Vagina (tissue), 2 donors: Measurements from ENCODE around the gene CTDSPL. TPM values are rescaled to one million over a fixed set of nuclear protein-coding genes. Genes with fewer than 3 reads are reported as not detected.

Experiments used
- DNase-seq, 2 donors: peaks; one replicate each; pipeline ENCODE4 v3.0.0-alpha.2; 2017; ENCODE audit errors: extremely low spot score in 2 of 2
- H3K27ac ChIP-seq: fragments of 200-600 bp; sonication (generic); one replicate; pipeline ENCODE4 v1.5.1; 2019
- H3K27me3 ChIP-seq: fragments of 200-600 bp; sonication (generic); one replicate; pipeline ENCODE4 v1.5.1; 2019
- H3K36me3 ChIP-seq, 2 donors: fragments of 200-600 bp; sonication (generic); one replicate each; pipeline ENCODE4 v1.5.1; 2017 to 2019
- H3K4me1 ChIP-seq: fragments of 200-600 bp; sonication (generic); one replicate; pipeline ENCODE4 v1.5.1; 2019
- H3K4me3 ChIP-seq, 2 donors: fragments of 200-600 bp; sonication (generic); 1 replicate in 1 of 2; 2 replicates in 1 of 2; pipeline ENCODE4 v1.5.1; 2016 to 2019
- H3K9me3 ChIP-seq: fragments of 200-600 bp; sonication (generic); one replicate; pipeline ENCODE4 v1.5.1; 2019
- POLR2A ChIP-seq, 2 donors: fragments of 450-650 bp; IDR thresholded peaks; one replicate each; pipeline ENCODE4 v1.6.1; 2017; ENCODE audit warnings: antibody characterized with exemption in 2 of 2, mild to moderate bottlenecking in 2 of 2, moderate library complexity in 2 of 2
- POLR2AphosphoS5 ChIP-seq, 2 donors: sonication (generic); formaldehyde crosslinking; IDR thresholded peaks; one replicate each; pipeline ENCODE4 v1.9.0; 2017; ENCODE audit warnings: antibody characterized with exemption in 2 of 2, mild to moderate bottlenecking in 2 of 2, low read depth in 1 of 2; ENCODE audit not compliant: insufficient read depth in 1 of 2
- intact Hi-C: fragments of 100-400 bp; cut with DNase I; formaldehyde crosslinking; loops from one replicate; pipeline ENCODE4 v1.15.1; 2023
- total RNA-seq: library from RNA; depleted of rRNA; stranded (reverse); fragments of >200 nt; gene quantifications from one replicate; pipeline ENCODE4 v1.2.3, GENCODE V29; 2016
- TF ChIP-seq, protein P1 (sequence below), 3 experiments: fragments of 450-650 bp in 2 of 3; fragments of 200-600 bp in 1 of 3; sonication (generic) in 1 of 3; IDR thresholded peaks; one replicate each; pipeline ENCODE4 v1.5.1; 2017 to 2019; ENCODE audit warnings: antibody characterized with exemption in 3 of 3, mild to moderate bottlenecking in 2 of 3, moderate library complexity in 2 of 3

The CTDSPL gene
- total RNA-seq, 1 donor from 2014 or later: 28.0 TPM

DNA sequence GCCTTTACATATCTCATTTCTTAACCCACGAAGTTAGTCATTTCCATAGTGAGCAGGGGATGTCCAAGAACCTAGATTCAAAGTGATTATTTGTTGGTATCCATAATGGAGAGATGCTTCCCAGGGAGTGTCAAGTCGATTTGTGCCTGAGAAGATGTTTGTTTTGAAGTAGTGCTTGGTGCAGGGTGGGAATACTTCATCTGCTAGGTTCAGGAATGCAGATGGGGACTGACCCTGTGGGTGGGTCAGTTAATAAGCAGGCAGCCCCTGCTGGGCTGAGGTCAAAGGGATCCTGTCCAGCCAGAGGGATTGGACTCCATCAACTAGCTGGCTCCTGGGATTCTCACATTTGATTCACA, 84.8 kb downstream of the CTDSPL start:
- H3K27ac ChIP-seq: peak overlapping the region; percentile 37
- intact Hi-C loops: no loop called here
- H3K4me3 ChIP-seq: no peak overlapping the region
- no peaks in the 10 kb centered on the region for H3K9me3 ChIP-seq
- DNase-seq: no peak
- H3K4me1 ChIP-seq: peaks cover 59% of the 10 kb centered on the region
- no peaks in the 10 kb centered on the region for H3K27me3 ChIP-seq
- TF ChIP-seq POLR2A (IDR thresholded peaks at IDR 0.05): no peak
- TF ChIP-seq POLR2AphosphoS5 (IDR thresholded peaks at IDR 0.05; ENCODE audit: insufficient read depth in 1 of 2, low read depth in 1 of 2): no peak
- TF ChIP-seq, protein P1, sequence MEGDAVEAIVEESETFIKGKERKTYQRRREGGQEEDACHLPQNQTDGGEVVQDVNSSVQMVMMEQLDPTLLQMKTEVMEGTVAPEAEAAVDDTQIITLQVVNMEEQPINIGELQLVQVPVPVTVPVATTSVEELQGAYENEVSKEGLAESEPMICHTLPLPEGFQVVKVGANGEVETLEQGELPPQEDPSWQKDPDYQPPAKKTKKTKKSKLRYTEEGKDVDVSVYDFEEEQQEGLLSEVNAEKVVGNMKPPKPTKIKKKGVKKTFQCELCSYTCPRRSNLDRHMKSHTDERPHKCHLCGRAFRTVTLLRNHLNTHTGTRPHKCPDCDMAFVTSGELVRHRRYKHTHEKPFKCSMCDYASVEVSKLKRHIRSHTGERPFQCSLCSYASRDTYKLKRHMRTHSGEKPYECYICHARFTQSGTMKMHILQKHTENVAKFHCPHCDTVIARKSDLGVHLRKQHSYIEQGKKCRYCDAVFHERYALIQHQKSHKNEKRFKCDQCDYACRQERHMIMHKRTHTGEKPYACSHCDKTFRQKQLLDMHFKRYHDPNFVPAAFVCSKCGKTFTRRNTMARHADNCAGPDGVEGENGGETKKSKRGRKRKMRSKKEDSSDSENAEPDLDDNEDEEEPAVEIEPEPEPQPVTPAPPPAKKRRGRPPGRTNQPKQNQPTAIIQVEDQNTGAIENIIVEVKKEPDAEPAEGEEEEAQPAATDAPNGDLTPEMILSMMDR (IDR thresholded peaks at IDR 0.05): no peak
- H3K36me3 ChIP-seq: no peaks in the 10 kb centered on the region

DNA sequence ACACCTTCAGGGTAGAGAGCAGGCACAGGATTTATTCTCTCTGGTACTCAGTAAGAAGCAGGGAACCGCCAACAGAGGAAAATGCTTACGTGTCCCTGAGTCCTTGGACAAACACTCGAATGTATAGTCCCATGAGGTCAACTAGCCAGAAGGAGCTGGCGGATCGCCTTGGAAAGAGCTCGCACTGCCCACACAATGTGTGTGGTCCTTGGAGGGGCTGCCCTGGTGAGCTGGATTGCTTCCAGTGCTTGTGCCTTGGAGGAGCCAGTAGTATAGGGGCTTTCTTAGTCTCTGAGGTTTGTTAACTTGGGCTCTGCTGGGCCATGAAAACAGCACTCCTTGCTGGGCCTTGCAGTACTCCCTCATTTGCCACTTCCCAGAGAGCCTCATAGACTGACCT, 88.2 kb downstream of the CTDSPL start:
- intact Hi-C loops: no loop called here
- peaks cover 25% of the 10 kb centered on the region for H3K4me1 ChIP-seq

DNA sequence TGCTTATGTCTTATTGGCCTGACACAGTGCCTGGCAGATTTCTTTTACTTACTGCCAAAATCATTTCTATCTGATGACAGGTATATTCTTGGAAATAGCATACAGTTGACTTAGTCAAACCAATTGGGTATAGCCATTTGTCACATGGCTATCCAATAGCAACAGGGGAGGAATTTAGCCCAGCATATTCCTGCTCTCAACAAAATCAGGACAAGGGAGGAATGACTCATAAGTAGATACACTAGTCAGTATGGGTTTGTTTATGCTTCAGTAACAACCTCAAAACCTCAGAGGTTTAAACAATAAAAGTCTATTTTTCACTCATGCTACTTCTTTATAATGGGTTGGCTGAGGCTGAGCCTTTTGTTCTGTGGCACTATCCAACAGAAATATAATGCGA, 90.9 kb downstream of the CTDSPL start:
- Histone ChIP-seq H3K27ac (no peak overlapping the region), H3K4me3 (no peak overlapping the region), H3K27me3 (no peaks in the 10 kb centered on the region), H3K4me1 (peaks cover 3% of the 10 kb centered on the region), H3K9me3 (no peaks in the 10 kb centered on the region), H3K36me3 (no peaks in the 10 kb centered on the region)
- TF ChIP-seq POLR2AphosphoS5 (IDR thresholded peaks at IDR 0.05; ENCODE audit: insufficient read depth in 1 of 2, low read depth in 1 of 2) (no peak), POLR2A (IDR thresholded peaks at IDR 0.05) (no peak)
- TF ChIP-seq, protein P1 (IDR thresholded peaks at IDR 0.05): no peak
- intact Hi-C loops: no loop called here
- DNase-seq: no peak

More for the DNA sequence above, 88.2 kb downstream of the CTDSPL start:
- H3K4me3 ChIP-seq: no peak overlapping the region
- no peaks in the 10 kb centered on the region for H3K9me3 ChIP-seq
- no peaks in the 10 kb centered on the region for H3K27me3 ChIP-seq
- no peaks in the 10 kb centered on the region for H3K36me3 ChIP-seq
- no peak overlapping the region for H3K27ac ChIP-seq
- no peak for TF ChIP-seq POLR2A (IDR thresholded peaks at IDR 0.05)
- TF ChIP-seq, protein P1 (IDR thresholded peaks at IDR 0.05): no peak
- TF ChIP-seq POLR2AphosphoS5 (IDR thresholded peaks at IDR 0.05; ENCODE audit: insufficient read depth in 1 of 2, low read depth in 1 of 2): no peak
- DNase-seq: no peak

DNA sequence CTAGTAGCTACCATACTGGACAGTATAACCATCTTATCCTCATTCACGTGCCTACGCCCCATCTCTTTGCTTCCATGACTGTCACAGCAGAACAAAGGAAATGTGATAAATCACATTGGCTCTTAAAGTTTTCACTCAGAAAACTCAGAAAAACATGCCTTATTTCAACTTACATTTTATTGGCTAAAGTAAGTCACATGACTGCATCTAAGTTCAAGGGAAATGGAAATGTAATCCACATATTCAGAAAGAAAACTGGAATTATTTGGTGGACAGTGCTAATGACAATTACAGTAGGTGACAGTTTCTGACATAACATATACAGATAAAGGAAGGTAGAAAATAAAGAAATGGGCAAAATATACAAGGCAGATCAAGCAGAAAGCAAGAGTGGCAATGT, 91.5 kb downstream of the CTDSPL start:
- Histone ChIP-seq H3K36me3 (no peaks in the 10 kb centered on the region), H3K4me1 (peaks cover 5% of the 10 kb centered on the region), H3K27me3 (no peaks in the 10 kb centered on the region), H3K9me3 (no peaks in the 10 kb centered on the region), H3K4me3 (no peak overlapping the region), H3K27ac (no peak overlapping the region)
- TF ChIP-seq, protein P1 (IDR thresholded peaks at IDR 0.05): no peak
- TF ChIP-seq POLR2A (IDR thresholded peaks at IDR 0.05) (no peak), POLR2AphosphoS5 (IDR thresholded peaks at IDR 0.05; ENCODE audit: insufficient read depth in 1 of 2, low read depth in 1 of 2) (no peak)
- intact Hi-C loops: no loop called here
- no peak for DNase-seq

DNA sequence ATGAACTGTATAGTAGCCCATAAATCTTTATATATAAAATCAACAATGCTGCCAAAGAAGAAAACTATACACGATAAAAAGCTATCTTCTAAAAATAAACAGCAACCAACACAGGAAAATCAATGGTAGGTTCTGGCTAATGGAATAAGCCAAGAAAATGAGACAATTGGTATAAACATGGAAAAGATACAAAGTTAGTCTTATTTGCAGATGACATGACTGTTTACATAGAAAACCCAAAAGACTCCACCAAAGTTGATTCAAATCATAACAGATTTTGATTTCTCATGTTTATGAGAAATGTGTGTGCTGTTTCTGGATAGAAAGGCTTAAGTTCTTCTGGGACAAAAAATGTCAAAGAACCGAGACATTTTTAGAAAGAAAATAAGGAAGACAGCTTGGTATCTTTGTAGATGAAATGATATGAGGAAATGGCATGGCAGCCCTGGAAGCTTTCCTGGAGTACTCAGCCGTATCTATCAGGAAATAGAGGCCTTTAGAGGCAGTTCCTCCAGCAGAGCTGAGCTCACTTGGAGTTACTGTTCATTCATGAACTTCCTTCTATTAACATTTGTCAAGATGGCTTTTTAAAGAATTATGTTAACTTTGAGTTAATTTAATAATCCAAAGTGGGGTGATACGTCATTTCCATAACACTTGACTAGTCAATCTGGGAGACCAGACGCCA, 92.2 kb downstream of the CTDSPL start:
- DNase-seq: no peak
- intact Hi-C loops: no loop called here
- Histone ChIP-seq H3K36me3 (no peaks in the 10 kb centered on the region), H3K9me3 (no peaks in the 10 kb centered on the region), H3K27ac (peak overlapping the region; percentile 13), H3K4me3 (no peak overlapping the region), H3K4me1 (peaks cover 5% of the 10 kb centered on the region), H3K27me3 (no peaks in the 10 kb centered on the region)
- no peak for TF ChIP-seq POLR2A (IDR thresholded peaks at IDR 0.05)
- no peak for TF ChIP-seq POLR2AphosphoS5 (IDR thresholded peaks at IDR 0.05; ENCODE audit: insufficient read depth in 1 of 2, low read depth in 1 of 2)
- TF ChIP-seq, protein P1 (IDR thresholded peaks at IDR 0.05): no peak
